SH-SY5Y (cell line): ENCODE results near the gene PDILT.
"Not testable (repeated sequence)": the region's sequence is repeated elsewhere in the genome, so short reads cannot be mapped to it uniquely, and the experiment has no call there.

Experiments used
- GATA2 ChIP-seq: IDR thresholded peaks from 2 replicates; pipeline ENCODE4 v1.6.1; 2011; ENCODE audit warnings: mild to moderate bottlenecking, low read depth, low read length
- GATA3 ChIP-seq: IDR thresholded peaks from 2 replicates; pipeline ENCODE4 v1.6.1; 2011; ENCODE audit warnings: low read depth, mild to moderate bottlenecking, low read length, moderate library complexity

Gene PDILT, protein sequence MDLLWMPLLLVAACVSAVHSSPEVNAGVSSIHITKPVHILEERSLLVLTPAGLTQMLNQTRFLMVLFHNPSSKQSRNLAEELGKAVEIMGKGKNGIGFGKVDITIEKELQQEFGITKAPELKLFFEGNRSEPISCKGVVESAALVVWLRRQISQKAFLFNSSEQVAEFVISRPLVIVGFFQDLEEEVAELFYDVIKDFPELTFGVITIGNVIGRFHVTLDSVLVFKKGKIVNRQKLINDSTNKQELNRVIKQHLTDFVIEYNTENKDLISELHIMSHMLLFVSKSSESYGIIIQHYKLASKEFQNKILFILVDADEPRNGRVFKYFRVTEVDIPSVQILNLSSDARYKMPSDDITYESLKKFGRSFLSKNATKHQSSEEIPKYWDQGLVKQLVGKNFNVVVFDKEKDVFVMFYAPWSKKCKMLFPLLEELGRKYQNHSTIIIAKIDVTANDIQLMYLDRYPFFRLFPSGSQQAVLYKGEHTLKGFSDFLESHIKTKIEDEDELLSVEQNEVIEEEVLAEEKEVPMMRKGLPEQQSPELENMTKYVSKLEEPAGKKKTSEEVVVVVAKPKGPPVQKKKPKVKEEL

GRCh38 chr16:20404637-20405036, at the start of gene PDILT:
PDILT (minus strand) TSS chr16:20404737; CDS start chr16:20399300, 5,437 bp downstream.
- TF ChIP-seq GATA3 = no peak
- TF ChIP-seq GATA2 = no peak

DNA sequence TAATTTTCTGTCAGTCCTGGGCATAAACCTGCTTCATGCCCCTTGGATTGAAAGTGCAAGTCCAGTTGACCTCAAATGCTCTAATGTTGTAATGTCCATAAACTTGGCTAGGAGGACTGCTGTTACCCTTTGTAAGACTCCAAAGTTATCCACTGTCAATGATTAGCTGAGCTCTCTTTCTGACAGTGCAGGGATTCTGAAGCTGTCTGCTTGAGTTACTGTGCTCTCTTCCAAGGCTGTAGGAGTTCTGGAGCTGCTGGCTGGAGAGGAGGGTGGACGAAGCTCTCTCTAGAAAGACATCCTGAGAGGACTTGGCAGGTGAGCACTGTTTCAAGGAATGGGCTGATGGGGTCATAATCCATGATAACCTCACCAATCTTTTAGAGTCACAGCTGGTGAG, 46.8 kb upstream of the PDILT start, which contains the start of gene ACSM2A:
ACSM2A (plus strand) TSS at position 158 of the 400 bp plus-strand sequence. CDS start 8,594 bp downstream, outside the sequence.
- not testable (repeated sequence) for TF ChIP-seq GATA3, GATA2

- TF ChIP-seq GATA3 (no peak), GATA2 (no peak)
Observed at GRCh38 chr16:20441191-20441590, 36.7 kb upstream of the PDILT start.

DNA sequence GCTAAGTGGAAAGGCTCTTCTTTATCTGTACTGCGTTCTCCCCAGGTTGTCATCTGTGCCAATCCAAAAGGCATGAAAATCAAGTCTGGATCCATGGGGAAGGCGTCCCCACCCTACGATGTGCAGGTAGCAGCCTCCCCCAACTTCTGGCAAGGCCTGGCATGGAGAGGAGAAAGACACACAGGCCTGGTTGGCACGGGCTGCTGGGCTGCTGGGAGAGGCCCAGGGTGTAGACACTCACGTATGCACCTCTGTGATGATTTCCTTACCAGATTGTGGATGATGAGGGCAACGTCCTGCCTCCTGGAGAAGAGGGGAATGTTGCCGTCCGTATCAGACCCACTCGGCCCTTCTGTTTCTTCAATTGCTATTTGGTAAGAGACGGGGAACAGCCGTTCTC, 26.4 kb upstream of the PDILT start:
- TF ChIP-seq GATA3 = no peak
- no peak for TF ChIP-seq GATA2

GRCh38 chr16:20424129-20424866, 19.8 kb upstream of the PDILT start:
- TF ChIP-seq GATA2 = no peak
- no peak for TF ChIP-seq GATA3

DNA sequence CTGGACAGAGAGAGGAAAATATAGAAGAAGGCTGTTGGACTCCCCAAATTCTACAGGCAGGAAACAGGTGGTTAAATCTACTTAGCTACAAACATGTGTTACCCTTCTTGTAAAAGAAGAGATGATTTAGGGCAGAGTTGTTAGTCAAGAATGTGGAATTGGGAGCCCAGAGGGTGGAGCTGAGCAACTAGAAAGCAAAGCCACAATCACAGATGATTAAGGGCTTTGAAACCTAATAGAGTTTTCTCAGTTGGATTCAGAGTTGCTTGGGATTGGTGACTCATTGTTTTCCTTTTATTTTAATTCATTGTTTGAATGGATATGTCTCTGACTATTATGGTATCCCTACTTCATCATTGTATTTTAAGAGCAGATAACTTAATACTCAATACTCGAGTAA, 11.0 kb upstream of the PDILT start:
- no peak for TF ChIP-seq GATA2
- no peak for TF ChIP-seq GATA3

DNA sequence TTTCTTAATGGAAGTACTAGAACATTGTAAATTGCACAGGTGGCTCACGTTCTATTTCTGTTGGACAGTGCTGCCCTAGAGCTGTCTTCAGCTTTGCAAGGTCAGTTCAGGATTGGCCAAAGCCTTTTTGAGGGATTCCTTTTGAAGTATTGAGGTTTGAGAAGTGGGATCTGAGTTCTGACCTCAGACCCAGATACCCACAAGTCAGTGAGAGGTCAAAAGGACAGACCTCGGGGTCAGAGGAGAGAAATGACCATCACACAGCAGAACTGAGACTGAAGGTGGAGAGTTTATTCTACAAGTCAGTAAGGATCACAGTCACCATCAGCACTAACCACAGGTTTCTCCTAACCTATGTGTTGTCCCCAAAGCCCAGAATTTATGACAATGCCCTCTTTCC, 6.5 kb upstream of the PDILT start:
- TF ChIP-seq GATA2 = no peak
- TF ChIP-seq GATA3 = no peak

DNA sequence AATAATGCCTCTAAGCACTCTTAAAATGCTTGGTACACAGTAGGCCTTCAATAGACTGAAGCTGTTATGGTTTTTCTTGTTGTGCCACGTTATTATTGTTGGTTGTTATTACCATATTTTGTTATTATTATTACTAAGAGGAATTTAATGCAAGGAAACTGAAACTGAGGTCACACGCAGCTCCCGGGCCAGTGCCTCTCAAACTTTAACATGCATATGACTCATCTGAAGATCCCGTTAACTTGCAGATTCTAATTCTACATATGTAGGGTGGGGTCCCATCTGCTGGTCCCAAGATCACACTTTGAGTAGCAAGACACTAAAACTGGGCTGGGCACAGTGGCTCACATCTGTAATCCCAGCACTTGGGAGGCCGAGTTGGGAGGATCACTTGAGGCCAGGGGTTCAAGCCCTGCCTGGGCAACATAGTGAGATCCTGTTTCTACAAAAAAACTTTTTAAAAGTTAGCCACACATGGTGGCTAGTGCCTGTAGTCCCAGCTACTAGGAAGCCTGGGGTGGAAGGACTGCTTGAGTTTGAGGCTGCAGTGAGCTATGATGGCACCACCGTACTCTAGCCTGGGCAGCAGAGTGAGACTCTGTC, 5.7 kb upstream of the PDILT start:
- no peak for TF ChIP-seq GATA2
- no peak for TF ChIP-seq GATA3

DNA sequence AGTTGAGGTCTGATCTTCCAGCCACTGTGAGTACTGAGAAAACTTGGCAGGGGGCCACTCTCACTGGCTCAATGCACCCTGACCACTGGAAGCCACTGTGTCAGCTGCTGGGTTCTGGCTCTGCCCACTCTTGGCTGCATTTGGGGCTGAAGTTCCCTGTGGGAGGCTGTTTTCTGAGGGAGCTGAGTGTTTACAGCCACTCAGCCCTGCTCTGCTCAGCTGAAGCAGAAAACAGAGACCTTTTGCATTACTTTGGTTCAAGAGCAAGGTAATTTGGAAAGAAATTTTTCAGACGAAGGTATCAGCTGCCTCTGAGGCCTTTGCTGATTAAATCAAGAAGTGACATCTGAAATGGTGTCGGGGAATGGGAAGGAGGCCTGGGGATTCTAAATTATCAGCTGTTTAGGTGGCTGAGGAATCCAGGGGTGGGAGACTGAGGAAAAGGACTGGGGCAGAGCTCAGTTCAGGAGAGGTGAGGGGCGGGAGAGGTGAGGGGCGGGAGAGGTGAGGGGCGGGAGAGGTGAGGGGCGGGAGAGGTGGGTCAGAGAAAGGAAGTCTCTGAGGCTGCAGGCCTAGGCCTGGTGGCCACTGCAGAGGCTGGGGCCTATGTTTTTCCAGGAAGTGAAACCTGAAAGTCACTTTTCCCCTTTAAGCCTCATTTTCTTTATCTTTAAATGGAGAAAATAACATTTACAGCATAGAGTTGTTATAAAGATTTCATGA, 5.0 kb upstream of the PDILT start, which contains the start of gene ACSM5:
ACSM5 (plus strand) TSS at position 137 of the 723 bp plus-strand sequence. CDS start 1,951 bp downstream, outside the sequence.
- TF ChIP-seq GATA2 (no peak), GATA3 (no peak)

DNA sequence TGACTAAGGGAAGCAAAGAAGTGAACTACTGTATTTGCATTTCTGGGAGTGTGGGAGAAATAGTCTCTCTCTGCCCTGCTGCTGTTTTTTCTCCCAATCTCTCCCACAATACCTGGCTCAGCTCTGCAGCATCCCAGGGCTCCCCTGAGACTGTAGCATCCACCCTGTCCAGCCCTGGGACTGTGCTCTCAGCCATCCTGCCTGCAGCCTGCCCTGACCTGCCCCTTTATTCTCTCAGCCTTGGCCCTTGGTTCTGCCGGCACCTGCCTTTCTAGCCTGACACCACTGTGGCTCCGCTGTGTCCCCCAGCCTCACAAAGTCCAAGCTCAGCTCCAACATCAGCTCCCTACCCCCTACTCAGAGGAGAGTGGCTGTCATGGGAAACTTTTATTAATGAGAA, 1.9 kb downstream of the PDILT start:
- TF ChIP-seq GATA3 (no peak), GATA2 (no peak)

DNA sequence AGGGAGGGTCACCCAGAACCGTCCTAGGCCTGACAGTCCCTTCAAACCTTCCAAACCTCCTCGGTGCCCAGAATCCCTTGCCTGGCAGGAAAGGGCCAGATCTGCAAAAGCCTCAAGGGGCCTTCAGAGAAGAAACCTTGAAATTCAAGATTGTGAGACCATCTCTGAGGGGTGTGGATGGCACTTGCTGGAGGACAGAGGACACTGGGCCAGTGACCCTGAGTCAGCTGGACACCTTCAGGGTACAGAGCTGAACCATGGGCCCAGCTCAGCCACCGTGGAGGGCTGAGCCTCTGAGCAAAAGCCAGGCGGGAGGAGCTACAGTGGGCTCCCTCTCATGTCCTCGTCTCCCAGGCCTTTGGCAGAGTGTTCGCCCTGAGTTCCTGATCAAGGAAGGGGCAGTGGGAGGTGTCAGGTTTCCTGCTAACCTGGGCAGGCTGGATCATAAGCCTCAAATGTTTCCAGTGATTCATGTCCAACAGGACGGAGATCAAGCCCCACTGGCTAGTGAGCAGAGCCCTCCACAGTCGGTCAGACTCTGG, 3.0 kb downstream of the PDILT start:
- TF ChIP-seq GATA3 = no peak
- TF ChIP-seq GATA2 = no peak

GRCh38 chr16:20401066-20401465, 3.5 kb downstream of the PDILT start:
- TF ChIP-seq GATA3 = no peak
- no peak for TF ChIP-seq GATA2

DNA sequence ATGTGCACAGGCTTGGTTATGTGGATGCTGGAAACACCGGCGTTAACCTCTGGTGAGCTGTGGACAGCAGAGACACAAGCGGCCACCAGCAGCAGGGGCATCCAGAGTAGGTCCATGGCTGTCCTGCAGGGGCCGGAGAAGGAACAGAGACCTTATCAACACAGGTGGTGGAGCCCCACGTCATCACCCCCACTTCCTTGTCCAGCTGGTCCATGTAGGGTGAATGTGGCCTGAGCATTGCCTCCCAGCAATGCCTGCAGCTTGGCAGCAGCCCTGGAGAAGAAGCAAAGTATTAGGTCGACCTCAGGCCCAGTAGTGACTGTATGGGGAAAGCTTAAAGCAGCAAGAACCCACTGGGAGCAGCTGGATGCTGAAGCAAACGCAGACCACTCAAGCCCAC, 5.4 kb downstream of the PDILT start:
- TF ChIP-seq GATA2 (no peak), GATA3 (no peak)
